K562 (cell line): ENCODE data around the gene ALG13. TPM values are rescaled to one million over a fixed set of nuclear protein-coding genes. Genes with fewer than 3 reads are reported as not detected.
A peak's percentile ranks its signal among the peaks of the same experiment; 100 is the strongest.

Experiments used
- CBX8 ChIP-seq: fragments of 200-600 bp; sonication (generic); IDR thresholded peaks from 2 replicates; pipeline ENCODE4 v1.6.1; 2012; ENCODE audit warnings: borderline replicate concordance, mixed run types, low read depth, mild to moderate bottlenecking, moderate library complexity, mixed read lengths, low read length, control low read depth, inconsistent platforms; ENCODE audit not compliant: poor library complexity, severe bottlenecking; ENCODE audit errors: extremely low read depth
- DLX4 ChIP-seq: fragments of 250-450 bp; sonication (Bioruptor Pico); IDR thresholded peaks from 2 replicates; pipeline ENCODE4 v1.6.1; 2021; ENCODE audit warnings: mild to moderate bottlenecking
- GATAD2B ChIP-seq: fragments of 450-650 bp; IDR thresholded peaks from 2 replicates; pipeline ENCODE4 v1.6.1; 2017; ENCODE audit warnings: mild to moderate bottlenecking, borderline replicate concordance
- KAT8 ChIP-seq: fragments of 450-650 bp; IDR thresholded peaks from 2 replicates; pipeline ENCODE4 v1.6.1; 2016; ENCODE audit warnings: low read depth, mild to moderate bottlenecking
- MYC ChIP-seq, 2 experiments: fragments of 250-450 bp in 1 of 2; sonication (Bioruptor Pico) in 1 of 2; IDR thresholded peaks; 2 replicates each; pipeline versions ENCODE4 v1.5.1 to v1.6.1; 2012 to 2021; ENCODE audit warnings: low read depth in 2 of 2, borderline replicate concordance in 1 of 2, improper control_type of control experiment in 1 of 2, low read length in 1 of 2, mild to moderate bottlenecking in 1 of 2, moderate library complexity in 1 of 2
- NUFIP1 ChIP-seq: fragments of 450-650 bp; IDR thresholded peaks from 2 replicates; pipeline ENCODE4 v1.6.1; 2018; ENCODE audit not compliant: partially characterized antibody
- POLR2H ChIP-seq: IDR thresholded peaks from 2 replicates; pipeline ENCODE4 v1.6.1; 2016; ENCODE audit warnings: missing genetic modification characterization, low read depth, mild to moderate bottlenecking, control low read depth, missing compliant biosample characterization, moderate library complexity
- PTBP1 ChIP-seq: fragments of 200-400 bp; formaldehyde crosslinking; IDR thresholded peaks from 2 replicates; pipeline ENCODE4 v1.6.1; 2017; ENCODE audit warnings: low read depth, low read length
- RHOXF2B ChIP-seq: fragments of 250-450 bp; sonication (Bioruptor Pico); conservative IDR thresholded peaks from 2 replicates; pipeline ENCODE4 v1.5.1; 2021
- TAF15 ChIP-seq: fragments of 200-400 bp; formaldehyde crosslinking; IDR thresholded peaks from 2 replicates; pipeline ENCODE4 v1.6.1; 2017; ENCODE audit warnings: mild to moderate bottlenecking, low read depth, low read length, moderate library complexity
- XRCC3 ChIP-seq: fragments of 450-650 bp; IDR thresholded peaks from 2 replicates; pipeline ENCODE4 v1.6.1; 2017; ENCODE audit warnings: mild to moderate bottlenecking, moderate library complexity
- XRCC4 ChIP-seq: IDR thresholded peaks from one replicate; pipeline ENCODE4 v1.6.1; 2011; ENCODE audit not compliant: insufficient read depth, insufficient read length; ENCODE audit errors: extremely low read depth
- ZNF830 ChIP-seq: fragments of 250-450 bp; sonication (Bioruptor Pico); IDR thresholded peaks from 2 replicates; pipeline ENCODE4 v1.5.0; 2021; ENCODE audit warnings: mild to moderate bottlenecking
- polyA plus RNA-seq, 8 experiments: library from polyadenylated mRNA; depleted of rRNA in 4 of 8; stranded (reverse) in 5 of 8; unstranded in 3 of 8; fragments of >200 nt; fragmentation: Nextera tagmentation in 2 of 8; fragmentation: Illumina TruSeq in 1 of 8; extraction: Ambion mirVana in 2 of 8; extraction: Trizol in 1 of 8; gene quantifications; 2 replicates each; pipeline versions ENCODE4 v1.2.1 to v1.2.3, GENCODE V29; 2011 to 2014; ENCODE audit warnings: inconsistent platforms in 1 of 8, missing spikeins in 1 of 8
- total RNA-seq, 7 experiments: library from RNA; depleted of rRNA in 6 of 7; stranded (reverse); fragments of >200 nt in 6 of 7; fragmentation: Illumina TruSeq in 2 of 7; extraction: Trizol in 2 of 7; gene quantifications; 2 replicates each; pipeline versions ENCODE4 v1.2.1 to v1.2.3, GENCODE V29; 2011 to 2021; ENCODE audit warnings: low replicate concordance in 1 of 7
- TF ChIP-seq, protein P1 (sequence below): fragments of 250-450 bp; sonication (Bioruptor Pico); IDR thresholded peaks from 2 replicates; pipeline ENCODE4 v1.4.0; 2020; ENCODE audit warnings: mild to moderate bottlenecking, moderate library complexity
- TF ChIP-seq, protein P2 (sequence below): sonication (generic); formaldehyde crosslinking; IDR thresholded peaks from 2 replicates; pipeline ENCODE4 v1.8.1; 2023; ENCODE audit warnings: mild to moderate bottlenecking, missing genetic modification reagents
- TF ChIP-seq, protein P3 (sequence below): fragments of 450-650 bp; formaldehyde crosslinking; IDR thresholded peaks from 2 replicates; pipeline ENCODE4 v1.4.0; 2020; ENCODE audit warnings: mild to moderate bottlenecking, mixed read lengths
- TF ChIP-seq, protein P4 (sequence below): fragments of 200-400 bp; formaldehyde crosslinking; IDR thresholded peaks from 2 replicates; pipeline ENCODE4 v1.6.1; 2017; ENCODE audit warnings: mild to moderate bottlenecking, low read depth, low read length, moderate library complexity

The ALG13 gene
- total and polyA plus RNA-seq, 9 of the 15 experiments (the other 6 are each of a cell fraction or from before 2014, with no cell fraction given), result 40.3 to 117 (median 68.2) TPM

GRCh38 chrX:111680988-111681779 lies at the start of gene ALG13 (continued):
- TF ChIP-seq, protein P1, sequence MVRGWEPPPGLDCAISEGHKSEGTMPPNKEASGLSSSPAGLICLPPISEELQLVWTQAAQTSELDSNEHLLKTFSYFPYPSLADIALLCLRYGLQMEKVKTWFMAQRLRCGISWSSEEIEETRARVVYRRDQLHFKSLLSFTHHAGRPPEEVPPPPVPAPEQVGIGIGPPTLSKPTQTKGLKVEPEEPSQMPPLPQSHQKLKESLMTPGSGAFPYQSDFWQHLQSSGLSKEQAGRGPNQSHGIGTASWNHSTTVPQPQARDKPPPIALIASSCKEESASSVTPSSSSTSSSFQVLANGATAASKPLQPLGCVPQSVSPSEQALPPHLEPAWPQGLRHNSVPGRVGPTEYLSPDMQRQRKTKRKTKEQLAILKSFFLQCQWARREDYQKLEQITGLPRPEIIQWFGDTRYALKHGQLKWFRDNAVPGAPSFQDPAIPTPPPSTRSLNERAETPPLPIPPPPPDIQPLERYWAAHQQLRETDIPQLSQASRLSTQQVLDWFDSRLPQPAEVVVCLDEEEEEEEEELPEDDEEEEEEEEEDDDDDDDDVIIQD (CRISPR knock-in tag), result no peak
- TF ChIP-seq KAT8 (no peak), GATAD2B (no peak), ZNF830 (CRISPR knock-in tag) (0 out of 2 replicates have a peak, but pooled peaks have one; percentile 63), CBX8 (no peak), RHOXF2B (CRISPR knock-in tag) (no peak), MYC (IDR thresholded peaks at IDR 0.05; ENCODE audit: low read depth, low read length) (peak; percentile 99), MYC (CRISPR knock-in tag; IDR thresholded peaks at IDR 0.05; ENCODE audit: borderline replicate concordance, low read depth) (peak; percentile 95), PTBP1 (no peak), DLX4 (no peak), XRCC3 (no peak), POLR2H (tag) (peak; percentile 85), XRCC4 (no peak), NUFIP1 (no peak), TAF15 (no peak)
- TF ChIP-seq, protein P2, sequence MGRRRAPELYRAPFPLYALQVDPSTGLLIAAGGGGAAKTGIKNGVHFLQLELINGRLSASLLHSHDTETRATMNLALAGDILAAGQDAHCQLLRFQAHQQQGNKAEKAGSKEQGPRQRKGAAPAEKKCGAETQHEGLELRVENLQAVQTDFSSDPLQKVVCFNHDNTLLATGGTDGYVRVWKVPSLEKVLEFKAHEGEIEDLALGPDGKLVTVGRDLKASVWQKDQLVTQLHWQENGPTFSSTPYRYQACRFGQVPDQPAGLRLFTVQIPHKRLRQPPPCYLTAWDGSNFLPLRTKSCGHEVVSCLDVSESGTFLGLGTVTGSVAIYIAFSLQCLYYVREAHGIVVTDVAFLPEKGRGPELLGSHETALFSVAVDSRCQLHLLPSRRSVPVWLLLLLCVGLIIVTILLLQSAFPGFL (CRISPR knock-in tag), result 0 out of 2 replicates have a peak, but pooled peaks have one; percentile 63
- TF ChIP-seq, protein P3, sequence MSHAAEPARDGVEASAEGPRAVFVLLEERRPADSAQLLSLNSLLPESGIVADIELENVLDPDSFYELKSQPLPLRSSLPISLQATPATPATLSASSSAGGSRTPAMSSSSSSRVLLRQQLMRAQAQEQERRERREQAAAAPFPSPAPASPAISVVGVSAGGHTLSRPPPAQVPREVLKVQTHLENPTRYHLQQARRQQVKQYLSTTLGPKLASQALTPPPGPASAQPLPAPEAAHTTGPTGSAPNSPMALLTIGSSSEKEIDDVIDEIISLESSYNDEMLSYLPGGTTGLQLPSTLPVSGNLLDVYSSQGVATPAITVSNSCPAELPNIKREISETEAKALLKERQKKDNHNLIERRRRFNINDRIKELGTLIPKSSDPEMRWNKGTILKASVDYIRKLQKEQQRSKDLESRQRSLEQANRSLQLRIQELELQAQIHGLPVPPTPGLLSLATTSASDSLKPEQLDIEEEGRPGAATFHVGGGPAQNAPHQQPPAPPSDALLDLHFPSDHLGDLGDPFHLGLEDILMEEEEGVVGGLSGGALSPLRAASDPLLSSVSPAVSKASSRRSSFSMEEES (CRISPR knock-in tag), result no peak
- TF ChIP-seq, protein P4, sequence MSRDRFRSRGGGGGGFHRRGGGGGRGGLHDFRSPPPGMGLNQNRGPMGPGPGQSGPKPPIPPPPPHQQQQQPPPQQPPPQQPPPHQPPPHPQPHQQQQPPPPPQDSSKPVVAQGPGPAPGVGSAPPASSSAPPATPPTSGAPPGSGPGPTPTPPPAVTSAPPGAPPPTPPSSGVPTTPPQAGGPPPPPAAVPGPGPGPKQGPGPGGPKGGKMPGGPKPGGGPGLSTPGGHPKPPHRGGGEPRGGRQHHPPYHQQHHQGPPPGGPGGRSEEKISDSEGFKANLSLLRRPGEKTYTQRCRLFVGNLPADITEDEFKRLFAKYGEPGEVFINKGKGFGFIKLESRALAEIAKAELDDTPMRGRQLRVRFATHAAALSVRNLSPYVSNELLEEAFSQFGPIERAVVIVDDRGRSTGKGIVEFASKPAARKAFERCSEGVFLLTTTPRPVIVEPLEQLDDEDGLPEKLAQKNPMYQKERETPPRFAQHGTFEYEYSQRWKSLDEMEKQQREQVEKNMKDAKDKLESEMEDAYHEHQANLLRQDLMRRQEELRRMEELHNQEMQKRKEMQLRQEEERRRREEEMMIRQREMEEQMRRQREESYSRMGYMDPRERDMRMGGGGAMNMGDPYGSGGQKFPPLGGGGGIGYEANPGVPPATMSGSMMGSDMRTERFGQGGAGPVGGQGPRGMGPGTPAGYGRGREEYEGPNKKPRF, result no peak
